BLaER1 treated with 17β-estradiol and CSF1 and Interleukin-3, amounts not matched to agents 10 nM and 100 nM (cell line): ENCODE measurements around the gene ACOT8.

Experiments used
- H3K27ac ChIP-seq, 11 experiments: shearing (Covaris generic); formaldehyde crosslinking; 2 replicates each; pipeline ENCODE4 v1.8.1; 2022
- H3K27me3 ChIP-seq, 11 experiments: shearing (Covaris generic); formaldehyde crosslinking; 2 replicates each; pipeline ENCODE4 v1.8.1; 2022
- H3K36me3 ChIP-seq, 11 experiments: shearing (Covaris generic); formaldehyde crosslinking; 2 replicates each; pipeline ENCODE4 v1.8.1; 2022
- H3K4me1 ChIP-seq, 10 experiments: shearing (Covaris generic); formaldehyde crosslinking; 2 replicates each; pipeline ENCODE4 v1.8.1; 2022
- H3K4me2 ChIP-seq, 11 experiments: shearing (Covaris generic); formaldehyde crosslinking; 2 replicates each; pipeline ENCODE4 v1.8.1; 2022
- H3K4me3 ChIP-seq, 10 experiments: shearing (Covaris generic); formaldehyde crosslinking; 2 replicates each; pipeline ENCODE4 v1.8.1; 2022
- H3K9ac ChIP-seq, 11 experiments: shearing (Covaris generic); formaldehyde crosslinking; 2 replicates each; pipeline ENCODE4 v1.8.1; 2022
- H3K9me3 ChIP-seq, 11 experiments: shearing (Covaris generic); formaldehyde crosslinking; replicated peaks in 1 of 11; 2 replicates each; pipeline ENCODE4 v1.8.1; 2022
- H4K20me1 ChIP-seq, 11 experiments: shearing (Covaris generic); formaldehyde crosslinking; 2 replicates each; pipeline ENCODE4 v1.8.1; 2022
- Cebpa-rat ChIP-seq, 11 experiments: shearing (Covaris generic); IDR thresholded peaks; 2 replicates each; pipeline ENCODE4 v1.8.1; 2022

Gene ACOT8

GRCh38 chr20:45823949-45824835 is 33.0 kb downstream of the ACOT8 start:
- peak overlapping the region; percentile 22 to 80 (median 50); a peak in 20 of 22 replicates for H3K4me2 ChIP-seq
- no peaks in the 10 kb centered on the region for H3K9me3 ChIP-seq
- TF ChIP-seq Cebpa-rat (IDR thresholded peaks at IDR 0.05), result no peak
- H3K4me3 ChIP-seq, result 0 out of 20 replicates have a peak overlapping the region, but pooled peaks of 1 of the 10 experiments have one; percentile 24
- H3K36me3 ChIP-seq, result no peaks in the 10 kb centered on the region
- H3K27ac ChIP-seq, result no peak overlapping the region
- peaks cover 29 to 53% (median 45%) of the 10 kb centered on the region in 11 experiments for H3K27me3 ChIP-seq
- H3K4me1 ChIP-seq, result peaks cover 6 to 21% (median 15%) of the 10 kb centered on the region in 10 experiments; a peak in 19 of 20 replicates
- H3K9ac ChIP-seq, result no peak overlapping the region
- H4K20me1 ChIP-seq, result peaks cover 0 to 16% (median 0%) of the 10 kb centered on the region in 11 experiments; a peak in 4 of 22 replicates

GRCh38 chr20:45822857-45823256 is 34.3 kb downstream of the ACOT8 start:
- 0 out of 22 replicates have a peak overlapping the region, but pooled peaks of 1 of the 11 experiments have one; percentile 46 for H3K9ac ChIP-seq
- no peaks in the 10 kb centered on the region for H3K9me3 ChIP-seq
- no peak overlapping the region for H3K27ac ChIP-seq
- TF ChIP-seq Cebpa-rat (IDR thresholded peaks at IDR 0.05), result no peak
- peaks cover 0 to 16% (median 0%) of the 10 kb centered on the region in 11 experiments; a peak in 5 of 22 replicates for H4K20me1 ChIP-seq
- peaks cover 29 to 53% (median 45%) of the 10 kb centered on the region in 11 experiments for H3K27me3 ChIP-seq
- peaks cover 6 to 21% (median 15%) of the 10 kb centered on the region in 10 experiments; a peak in 19 of 20 replicates for H3K4me1 ChIP-seq
- no peaks in the 10 kb centered on the region; a peak in 1 of 22 replicates for H3K36me3 ChIP-seq
- peak overlapping the region in 2 of 10 experiments; percentile 5 to 22; a peak in 2 of 20 replicates for H3K4me3 ChIP-seq
- peak overlapping the region; percentile 30 to 62 (median 49); a peak in 20 of 22 replicates for H3K4me2 ChIP-seq

GRCh38 chr20:45821947-45822346 is 35.2 kb downstream of the ACOT8 start:
- Histone ChIP-seq H3K36me3 (peaks cover 0 to 9% (median 6%) of the 10 kb centered on the region in 11 experiments; a peak in 17 of 22 replicates), H3K4me1 (peaks cover 6 to 23% (median 16%) of the 10 kb centered on the region in 10 experiments), H3K9ac (no peak overlapping the region), H3K27me3 (peaks cover 29 to 53% (median 45%) of the 10 kb centered on the region in 11 experiments), H3K4me2 (no peak overlapping the region), H3K4me3 (no peak overlapping the region), H4K20me1 (peaks cover 0 to 22% (median 0%) of the 10 kb centered on the region in 11 experiments; a peak in 8 of 22 replicates), H3K27ac (no peak overlapping the region), H3K9me3 (no peaks in the 10 kb centered on the region)
- no peak for TF ChIP-seq Cebpa-rat (IDR thresholded peaks at IDR 0.05)

GRCh38 chr20:45819466-45819865 is 37.7 kb downstream of the ACOT8 start:
- no peak overlapping the region for H3K4me3 ChIP-seq
- peaks cover 0 to 39% (median 0%) of the 10 kb centered on the region in 11 experiments; a peak in 10 of 22 replicates for H4K20me1 ChIP-seq
- H3K27me3 ChIP-seq, result peaks cover 29 to 39% (median 34%) of the 10 kb centered on the region in 11 experiments
- H3K27ac ChIP-seq, result no peak overlapping the region
- no peak for TF ChIP-seq Cebpa-rat (IDR thresholded peaks at IDR 0.05)
- no peaks in the 10 kb centered on the region for H3K9me3 ChIP-seq
- peaks cover 0 to 31% (median 27%) of the 10 kb centered on the region in 11 experiments; a peak in 20 of 22 replicates for H3K36me3 ChIP-seq
- no peak overlapping the region for H3K9ac ChIP-seq
- H3K4me2 ChIP-seq, result no peak overlapping the region
- peaks cover 8 to 31% (median 19%) of the 10 kb centered on the region in 10 experiments for H3K4me1 ChIP-seq

GRCh38 chr20:45818239-45818638 is 39.0 kb downstream of the ACOT8 start:
- no peak for TF ChIP-seq Cebpa-rat (IDR thresholded peaks at IDR 0.05)
- H3K36me3 ChIP-seq, result peaks cover 0 to 35% (median 30%) of the 10 kb centered on the region in 11 experiments; a peak in 20 of 22 replicates
- H3K4me2 ChIP-seq, result no peak overlapping the region
- H3K27ac ChIP-seq, result no peak overlapping the region
- no peaks in the 10 kb centered on the region for H3K9me3 ChIP-seq
- peaks cover 0 to 31% (median 0%) of the 10 kb centered on the region in 11 experiments; a peak in 10 of 22 replicates for H4K20me1 ChIP-seq
- H3K4me1 ChIP-seq, result peaks cover 10 to 35% (median 21%) of the 10 kb centered on the region in 10 experiments
- H3K27me3 ChIP-seq, result peaks cover 17 to 27% (median 23%) of the 10 kb centered on the region in 11 experiments
- H3K9ac ChIP-seq, result no peak overlapping the region
- H3K4me3 ChIP-seq, result no peak overlapping the region

- H3K27ac ChIP-seq, result no peak overlapping the region
- peaks cover 0 to 35% (median 30%) of the 10 kb centered on the region in 11 experiments; a peak in 20 of 22 replicates for H3K36me3 ChIP-seq
- H4K20me1 ChIP-seq, result peaks cover 0 to 25% (median 0%) of the 10 kb centered on the region in 11 experiments; a peak in 10 of 22 replicates
- no peak overlapping the region for H3K9ac ChIP-seq
- no peak overlapping the region for H3K4me3 ChIP-seq
- H3K4me2 ChIP-seq, result no peak overlapping the region
- H3K4me1 ChIP-seq, result peaks cover 10 to 35% (median 22%) of the 10 kb centered on the region in 10 experiments
- no peak for TF ChIP-seq Cebpa-rat (IDR thresholded peaks at IDR 0.05)
- peaks cover 10 to 27% (median 22%) of the 10 kb centered on the region in 11 experiments for H3K27me3 ChIP-seq
- no peaks in the 10 kb centered on the region for H3K9me3 ChIP-seq
These were observed 39.6 kb downstream of the ACOT8 start for GRCh38 chr20:45817376-45818194.

- no peak overlapping the region for H3K9ac ChIP-seq
- H3K27ac ChIP-seq, result no peak overlapping the region
These were observed 40.2 kb downstream of the ACOT8 start for GRCh38 chr20:45816951-45817350.

GRCh38 chr20:45814314-45814713 is 42.9 kb downstream of the ACOT8 start:
- Histone ChIP-seq H3K4me1 (peaks cover 17 to 46% (median 37%) of the 10 kb centered on the region in 10 experiments), H3K9ac (no peak overlapping the region; a peak in 1 of 22 replicates), H3K36me3 (peaks cover 25 to 64% (median 59%) of the 10 kb centered on the region in 11 experiments), H3K9me3 (peaks cover 0 to 23% (median 20%) of the 10 kb centered on the region in 11 experiments; a peak in 20 of 22 replicates), H3K4me2 (peak overlapping the region in 9 of 11 experiments; percentile 29 to 78 (median 45); a peak in 12 of 22 replicates), H3K4me3 (peak overlapping the region in 2 of 10 experiments; percentile 22 to 27; a peak in 2 of 20 replicates), H3K27me3 (peaks cover 0 to 19% (median 14%) of the 10 kb centered on the region in 11 experiments; a peak in 10 of 22 replicates), H4K20me1 (peaks cover 0 to 23% (median 0%) of the 10 kb centered on the region in 11 experiments; a peak in 9 of 22 replicates), H3K27ac (no peak overlapping the region)
- no peak for TF ChIP-seq Cebpa-rat (IDR thresholded peaks at IDR 0.05)

More at GRCh38 chr20:45816951-45817350, 40.2 kb downstream of the ACOT8 start:
- Histone ChIP-seq H3K36me3 (peaks cover 0 to 38% (median 32%) of the 10 kb centered on the region in 11 experiments; a peak in 20 of 22 replicates), H3K4me1 (peaks cover 8 to 35% (median 23%) of the 10 kb centered on the region in 10 experiments), H3K27me3 (peaks cover 4 to 27% (median 22%) of the 10 kb centered on the region in 11 experiments), H4K20me1 (peaks cover 0 to 23% (median 0%) of the 10 kb centered on the region in 11 experiments; a peak in 8 of 22 replicates), H3K9me3 (peaks cover 0 to 5% (median 3%) of the 10 kb centered on the region in 11 experiments; a peak in 17 of 22 replicates), H3K4me3 (no peak overlapping the region), H3K4me2 (no peak overlapping the region)
- no peak for TF ChIP-seq Cebpa-rat (IDR thresholded peaks at IDR 0.05)
